ACC112 (cell line): ENCODE data around the gene GALT.

Source experiments
- H2AFZ ChIP-seq: fragments of 200-600 bp; sonication (generic); one replicate; pipeline ENCODE4 v1.6.0; 2017; ENCODE audit warnings: antibody characterized with exemption, low read length; ENCODE audit not compliant: unreplicated experiment
- H3K27ac ChIP-seq: fragments of 200-600 bp; sonication (generic); 2 replicates; pipeline ENCODE4 v1.5.1; 2014; ENCODE audit warnings: low read depth, mild to moderate bottlenecking, antibody characterized with exemption, low read length, moderate library complexity
- H3K27me3 ChIP-seq: fragments of 200-600 bp; sonication (generic); 2 replicates; pipeline ENCODE4 v1.6.1; 2014; ENCODE audit warnings: mild to moderate bottlenecking, antibody characterized with exemption, low read length, moderate library complexity, mixed read lengths; ENCODE audit not compliant: insufficient read depth
- H3K36me3 ChIP-seq: fragments of 200-600 bp; sonication (generic); 2 replicates; pipeline ENCODE4 v1.6.1; 2016; ENCODE audit warnings: mild to moderate bottlenecking, antibody characterized with exemption, low read length, moderate library complexity, mixed read lengths; ENCODE audit not compliant: insufficient read depth
- H3K4me1 ChIP-seq: fragments of 200-600 bp; sonication (generic); one replicate; pipeline ENCODE4 v1.6.1; 2016; ENCODE audit warnings: low read length, mixed read lengths; ENCODE audit not compliant: insufficient read depth, unreplicated experiment, control insufficient read depth
- H3K4me3 ChIP-seq: fragments of 200-600 bp; sonication (generic); 2 replicates; pipeline ENCODE4 v1.5.1; 2014; ENCODE audit warnings: mild to moderate bottlenecking, low read depth, low read length
- H3K79me2 ChIP-seq: fragments of 200-600 bp; sonication (generic); one replicate; pipeline ENCODE4 v1.6.0; 2016; ENCODE audit warnings: low read length; ENCODE audit not compliant: control insufficient read depth, unreplicated experiment, insufficient read depth

GALT gene

DNA sequence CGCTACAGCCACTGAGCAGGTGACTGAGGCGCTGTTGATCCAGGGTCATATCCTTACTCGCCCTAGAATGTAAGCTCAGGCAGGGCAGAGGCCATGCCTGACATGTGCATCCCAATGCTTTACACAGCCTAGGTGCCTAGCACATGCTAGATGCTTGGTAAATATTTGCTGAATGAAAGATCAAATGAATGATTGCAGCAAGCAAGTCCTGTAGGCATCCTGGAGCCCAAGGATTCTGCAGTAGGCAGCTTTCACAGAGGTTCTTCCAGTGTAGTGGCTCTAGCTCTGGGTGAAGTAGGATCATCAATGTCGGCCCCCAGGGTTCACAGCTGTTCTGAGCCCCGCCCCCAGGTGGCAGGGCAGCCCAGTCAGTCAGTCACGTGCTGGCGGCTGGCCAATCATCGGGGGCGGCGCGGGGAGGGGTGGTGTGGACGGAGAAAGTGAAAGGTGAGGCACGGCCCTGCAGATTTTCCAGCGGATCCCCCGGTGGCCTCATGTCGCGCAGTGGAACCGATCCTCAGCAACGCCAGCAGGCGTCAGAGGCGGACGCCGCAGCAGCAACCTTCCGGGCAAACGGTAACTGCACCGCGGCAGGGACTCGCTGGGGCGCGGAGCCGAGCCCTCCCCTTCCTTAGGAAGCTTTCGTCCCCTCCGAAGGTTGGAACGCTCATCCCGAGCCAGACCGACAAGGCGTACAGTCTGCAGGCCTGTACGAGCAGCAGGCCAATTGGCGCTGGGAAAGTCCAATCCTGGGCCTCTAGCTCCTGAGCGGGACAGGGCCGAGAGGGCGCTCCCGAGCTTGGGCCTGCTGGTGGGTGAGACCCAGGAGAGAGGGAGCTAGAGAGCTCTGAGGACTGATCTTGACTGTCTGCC, at the start of gene GALT:
GALT (plus strand) TSS at position 465 of the 873 bp plus-strand sequence; CDS start at position 495, 30 bp downstream.
- peak within 1 kb of the TSS; percentile 89 for H3K4me3 ChIP-seq
- H3K27me3 ChIP-seq = no peaks in the 10 kb centered on the region
- H2AFZ ChIP-seq = peak within 1 kb of the TSS; percentile 79
- H3K4me1 ChIP-seq = peaks cover 27% of the 10 kb centered on the region
- peak within 1 kb of the TSS; percentile 40; the same call in 1 of the 2 replicates for H3K27ac ChIP-seq
- no peaks in the 10 kb centered on the region for H3K36me3 ChIP-seq
- H3K79me2 ChIP-seq = peaks cover 12% of the 10 kb centered on the region

GRCh38 chr9:34599546-34599945, 46.9 kb upstream of the GALT start:
- Histone ChIP-seq H3K36me3 (no peaks in the 10 kb centered on the region), H3K27ac (no peak overlapping the region), H3K4me1 (no peaks in the 10 kb centered on the region), H2AFZ (no peak overlapping the region), H3K27me3 (peaks cover 11% of the 10 kb centered on the region; the same call in 1 of the 2 replicates), H3K4me3 (no peak overlapping the region), H3K79me2 (no peaks in the 10 kb centered on the region)

DNA sequence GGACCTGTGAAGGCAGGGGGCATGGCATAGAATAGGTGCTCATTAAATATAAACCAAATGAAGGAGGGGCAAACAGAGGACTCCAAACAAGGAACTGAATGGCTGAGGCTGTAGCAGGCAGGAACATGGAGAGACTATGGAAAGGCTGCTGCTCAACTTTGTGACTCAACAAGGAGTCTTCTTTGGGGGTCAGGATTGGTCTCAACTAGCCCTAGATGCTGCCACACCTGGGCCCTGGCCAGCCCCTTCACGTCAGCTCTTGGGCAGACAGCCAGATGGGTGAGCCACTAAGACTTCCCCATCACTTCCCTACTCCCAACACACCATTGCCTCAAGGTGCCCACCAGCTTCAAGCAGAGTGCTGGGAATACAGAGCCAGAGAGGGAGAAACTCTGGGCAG, 45.6 kb upstream of the GALT start:
- Histone ChIP-seq H3K79me2 (no peaks in the 10 kb centered on the region), H3K36me3 (no peaks in the 10 kb centered on the region), H3K4me3 (no peak overlapping the region), H3K27ac (no peak overlapping the region), H2AFZ (no peak overlapping the region), H3K27me3 (peaks cover 13% of the 10 kb centered on the region; the same call in 1 of the 2 replicates), H3K4me1 (no peaks in the 10 kb centered on the region)

DNA sequence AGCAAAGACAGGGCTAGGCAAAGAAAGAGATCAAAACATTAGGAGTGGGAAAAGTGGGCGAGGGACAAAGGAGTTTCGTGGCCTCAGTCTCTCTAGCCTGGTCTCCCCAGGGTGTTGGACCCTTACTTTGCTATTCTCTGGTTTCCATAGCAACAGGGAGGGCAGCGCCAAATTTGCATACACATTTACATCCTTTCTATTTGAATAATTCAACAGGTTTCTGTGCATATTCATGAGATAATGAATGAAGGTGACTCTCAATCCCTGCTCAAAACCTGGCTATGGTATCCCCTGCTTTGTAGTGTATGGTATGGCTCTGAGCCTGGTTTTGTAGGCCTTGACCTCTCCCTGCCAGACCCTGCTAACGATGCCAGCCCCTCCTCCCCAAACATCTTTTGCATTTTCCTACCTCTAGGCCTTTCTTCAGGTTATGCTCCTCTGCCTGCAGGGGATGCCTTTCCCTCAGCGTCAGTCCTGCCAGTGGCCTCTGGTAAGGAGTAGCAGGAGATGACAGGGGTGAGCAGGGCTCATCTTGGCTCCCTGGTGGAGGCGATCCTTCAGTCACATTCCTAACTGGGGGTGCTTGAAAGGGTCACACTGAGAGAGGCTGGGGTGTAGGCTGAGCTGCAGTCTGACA, 44.4 kb upstream of the GALT start:
- no peak overlapping the region for H2AFZ ChIP-seq
- H3K4me3 ChIP-seq = no peak overlapping the region
- H3K4me1 ChIP-seq = no peaks in the 10 kb centered on the region
- H3K27ac ChIP-seq = no peak overlapping the region
- no peaks in the 10 kb centered on the region for H3K79me2 ChIP-seq
- H3K27me3 ChIP-seq = peaks cover 13% of the 10 kb centered on the region; the same call in 1 of the 2 replicates
- H3K36me3 ChIP-seq = no peaks in the 10 kb centered on the region

- H3K27me3 ChIP-seq = peaks cover 10% of the 10 kb centered on the region; the same call in 1 of the 2 replicates
- no peaks in the 10 kb centered on the region for H3K36me3 ChIP-seq
- no peak overlapping the region for H3K4me3 ChIP-seq
- H3K4me1 ChIP-seq = no peaks in the 10 kb centered on the region
- H3K27ac ChIP-seq = no peak overlapping the region
- no peak overlapping the region for H2AFZ ChIP-seq
- no peaks in the 10 kb centered on the region for H3K79me2 ChIP-seq
These were observed 42.8 kb upstream of the GALT start for GRCh38 chr9:34603610-34604231.

DNA sequence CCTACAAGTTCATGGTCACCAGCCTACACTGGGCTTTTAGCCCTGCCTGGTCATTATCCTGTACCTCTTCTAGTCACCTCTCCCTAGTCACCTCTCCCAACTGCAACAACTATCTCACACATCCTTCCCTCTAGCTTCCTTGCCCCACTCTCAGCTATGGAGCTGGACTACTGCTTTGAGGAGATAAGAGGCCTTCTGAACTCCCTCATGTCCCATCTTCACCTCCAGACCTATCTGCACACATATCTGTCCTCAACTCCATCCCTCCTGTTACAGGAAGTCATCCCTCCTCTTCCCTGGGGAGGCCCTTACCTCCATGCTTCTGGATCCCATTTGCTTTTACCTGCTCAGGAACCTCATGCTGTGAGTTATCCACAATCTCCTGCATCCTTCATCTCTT, 40.3 kb upstream of the GALT start:
- Histone ChIP-seq H3K4me3 (no peak overlapping the region), H3K79me2 (peaks cover 6% of the 10 kb centered on the region), H3K4me1 (peaks cover 5% of the 10 kb centered on the region), H3K36me3 (no peaks in the 10 kb centered on the region), H3K27me3 (peaks cover 7% of the 10 kb centered on the region; the same call in 1 of the 2 replicates), H2AFZ (no peak overlapping the region), H3K27ac (no peak overlapping the region)

- Histone ChIP-seq H3K27me3 (peaks cover 7% of the 10 kb centered on the region; the same call in 1 of the 2 replicates), H3K27ac (no peak overlapping the region), H3K36me3 (no peaks in the 10 kb centered on the region), H3K79me2 (peaks cover 9% of the 10 kb centered on the region), H3K4me3 (no peak overlapping the region), H3K4me1 (peaks cover 7% of the 10 kb centered on the region), H2AFZ (no peak overlapping the region)
These were observed 39.6 kb upstream of the GALT start for GRCh38 chr9:34606905-34607304.

GRCh38 chr9:34607331-34607730, 39.1 kb upstream of the GALT start:
- no peak overlapping the region for H3K27ac ChIP-seq
- peaks cover 9% of the 10 kb centered on the region for H3K4me1 ChIP-seq
- peaks cover 9% of the 10 kb centered on the region for H3K79me2 ChIP-seq
- no peak overlapping the region for H2AFZ ChIP-seq
- H3K36me3 ChIP-seq = no peaks in the 10 kb centered on the region
- peaks cover 7% of the 10 kb centered on the region; the same call in 1 of the 2 replicates for H3K27me3 ChIP-seq
- H3K4me3 ChIP-seq = no peak overlapping the region

- peaks cover 12% of the 10 kb centered on the region for H3K4me1 ChIP-seq
- 0 out of 2 replicates have a peak, but pooled peaks cover 3% of the 10 kb centered on the region for H3K27me3 ChIP-seq
- peak overlapping the region; percentile 86 for H3K4me3 ChIP-seq
- no peak overlapping the region for H3K27ac ChIP-seq
- no peaks in the 10 kb centered on the region for H3K36me3 ChIP-seq
- H2AFZ ChIP-seq = no peak overlapping the region
- H3K79me2 ChIP-seq = peaks cover 9% of the 10 kb centered on the region
These were observed 35.9 kb upstream of the GALT start for GRCh38 chr9:34610434-34611206.

DNA sequence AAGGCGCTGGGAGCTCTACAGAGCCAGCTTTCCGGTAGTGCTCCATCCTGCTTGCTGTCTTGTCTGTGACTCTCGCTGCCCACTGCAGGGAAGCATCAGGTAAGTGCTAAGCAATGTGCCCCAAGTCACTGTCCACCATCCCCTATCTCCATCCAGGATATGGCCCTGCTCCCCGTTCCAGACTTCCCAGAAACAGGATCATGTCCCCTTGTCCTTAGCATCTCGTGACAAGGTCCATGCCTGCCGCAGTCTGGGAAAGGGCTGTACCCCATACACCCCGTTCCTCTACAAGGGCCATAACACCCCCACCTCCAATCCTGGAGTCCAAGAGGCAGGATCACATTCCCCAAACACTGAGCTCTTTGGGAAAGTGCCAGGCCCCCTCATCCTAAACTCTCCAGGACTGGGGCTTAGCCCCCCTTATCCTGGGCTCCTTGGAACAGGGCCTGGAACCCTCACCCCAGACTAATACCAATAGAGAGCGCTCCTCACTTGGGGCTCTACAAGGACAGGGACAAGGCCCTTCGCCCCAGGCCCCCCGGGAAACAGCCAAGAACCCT, 35.1 kb upstream of the GALT start:
- Histone ChIP-seq H3K4me3 (peak overlapping the region; percentile 86), H3K79me2 (peaks cover 9% of the 10 kb centered on the region), H3K27ac (peak overlapping the region; percentile 35; the same call in 1 of the 2 replicates), H3K27me3 (no peaks in the 10 kb centered on the region), H3K4me1 (peaks cover 12% of the 10 kb centered on the region), H3K36me3 (no peaks in the 10 kb centered on the region), H2AFZ (peak overlapping the region; percentile 81)
